GM18505 (cell line): ENCODE results near the gene GJB2.

Source experiments
- ATAC-seq: cut with Tn5 transposase; IDR thresholded peaks from one replicate; pipeline ENCODE4 v1.9.1; 2021; ENCODE audit not compliant: unreplicated experiment
- POLR2A ChIP-seq: IDR thresholded peaks from 4 replicates; pipeline ENCODE4 v1.6.1; 2011; ENCODE audit warnings: borderline replicate concordance; ENCODE audit not compliant: insufficient read depth, insufficient read length; ENCODE audit errors: extremely low read depth

Gene GJB2

DNA sequence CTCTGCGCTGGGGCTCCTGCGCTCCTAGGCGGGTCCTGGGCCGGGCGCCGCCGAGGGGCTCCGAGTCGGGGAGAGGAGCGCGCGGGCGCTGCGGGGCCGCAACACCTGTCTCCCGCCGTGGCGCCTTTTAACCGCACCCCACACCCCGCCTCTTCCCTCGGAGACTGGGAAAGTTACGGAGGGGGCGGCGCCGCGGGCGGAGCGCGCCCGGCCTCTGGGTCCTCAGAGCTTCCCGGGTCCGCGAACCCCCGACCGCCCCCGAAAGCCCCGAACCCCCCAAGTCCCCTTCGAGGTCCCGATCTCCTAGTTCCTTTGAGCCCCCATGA lies at the start of gene GJB2:
Gene GJB2, minus strand, starts transcription at position 103 of the 326 bp plus-strand sequence. CDS start 3,357 bp downstream, outside the sequence.
- ATAC-seq, result no peak
- no peak for TF ChIP-seq POLR2A

DNA sequence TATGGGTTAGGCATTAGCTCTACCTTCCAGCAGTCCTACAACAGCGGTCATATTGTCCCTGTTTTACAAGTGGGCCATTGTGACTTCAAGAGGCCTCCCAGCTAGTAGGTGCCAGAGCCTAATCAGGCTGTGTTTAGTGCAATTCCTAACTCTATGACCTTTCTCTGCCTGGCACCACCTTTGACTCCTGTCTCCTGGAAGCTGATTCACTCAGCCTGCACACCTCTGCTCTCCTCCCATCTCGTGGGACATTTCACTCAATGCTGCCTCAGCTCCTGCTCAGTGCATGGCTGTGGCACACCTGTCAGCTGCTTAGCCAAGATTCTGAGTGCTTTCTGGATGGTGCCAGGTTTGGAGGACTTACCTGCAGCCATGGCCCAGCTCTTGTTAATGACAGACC lies 48.9 kb upstream of the GJB2 start:
- no peak for TF ChIP-seq POLR2A
- no peak for ATAC-seq

DNA sequence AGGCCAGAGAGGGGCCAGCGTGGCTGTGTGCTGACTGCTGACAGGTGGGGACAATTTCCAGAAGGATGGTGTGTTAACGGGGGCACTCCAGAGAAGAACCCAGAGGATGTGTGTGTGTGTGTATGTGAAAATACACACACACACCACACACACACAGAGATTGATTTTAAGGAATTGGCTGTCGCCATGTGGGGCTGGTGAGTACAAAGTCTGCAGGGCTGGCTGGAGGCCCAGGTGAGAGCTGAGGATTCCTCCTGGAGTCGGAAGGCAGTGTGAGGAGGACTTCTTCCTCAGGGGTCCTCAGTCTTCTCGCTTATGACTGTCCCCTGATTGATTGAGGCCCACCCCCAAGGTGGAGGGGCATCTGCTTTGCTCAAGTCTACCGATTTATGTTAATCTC lies 47.0 kb upstream of the GJB2 start:
- ATAC-seq, result no peak
- no peak for TF ChIP-seq POLR2A

DNA sequence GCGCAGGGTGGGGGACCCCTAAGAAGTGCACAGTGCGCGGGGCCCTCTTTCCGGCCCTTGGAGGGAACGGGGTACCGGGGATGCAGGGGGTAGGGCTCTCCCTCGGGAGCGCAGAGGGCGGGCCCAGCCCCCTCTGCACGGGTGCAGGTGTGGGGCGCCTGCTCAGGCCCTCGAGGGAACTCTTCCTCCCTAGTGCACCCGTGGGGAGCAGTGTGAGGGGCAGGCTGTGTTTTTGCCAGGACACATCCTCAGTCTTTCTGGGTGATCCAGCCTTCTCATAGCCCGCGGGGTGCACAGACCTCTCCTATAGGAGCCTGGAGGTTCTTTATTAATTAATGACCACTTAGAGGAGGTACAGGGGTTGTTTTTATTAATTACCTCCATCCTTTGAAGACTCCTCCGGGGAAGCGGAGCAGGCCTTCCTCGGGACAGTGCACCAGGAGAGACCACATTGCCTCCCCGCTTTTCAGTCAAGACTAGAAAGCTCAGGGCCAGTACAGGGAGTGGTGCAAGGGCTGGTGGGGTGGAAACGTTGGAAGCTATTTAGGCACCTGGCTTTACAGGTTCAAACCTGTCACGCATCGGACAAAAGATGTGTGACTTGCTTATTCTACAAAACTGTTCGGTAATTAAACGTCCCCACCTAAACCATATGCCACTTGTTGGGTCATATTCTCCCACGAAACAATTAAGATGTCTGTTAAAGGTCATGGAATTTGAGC lies 40.0 kb upstream of the GJB2 start:
- no peak for ATAC-seq

DNA sequence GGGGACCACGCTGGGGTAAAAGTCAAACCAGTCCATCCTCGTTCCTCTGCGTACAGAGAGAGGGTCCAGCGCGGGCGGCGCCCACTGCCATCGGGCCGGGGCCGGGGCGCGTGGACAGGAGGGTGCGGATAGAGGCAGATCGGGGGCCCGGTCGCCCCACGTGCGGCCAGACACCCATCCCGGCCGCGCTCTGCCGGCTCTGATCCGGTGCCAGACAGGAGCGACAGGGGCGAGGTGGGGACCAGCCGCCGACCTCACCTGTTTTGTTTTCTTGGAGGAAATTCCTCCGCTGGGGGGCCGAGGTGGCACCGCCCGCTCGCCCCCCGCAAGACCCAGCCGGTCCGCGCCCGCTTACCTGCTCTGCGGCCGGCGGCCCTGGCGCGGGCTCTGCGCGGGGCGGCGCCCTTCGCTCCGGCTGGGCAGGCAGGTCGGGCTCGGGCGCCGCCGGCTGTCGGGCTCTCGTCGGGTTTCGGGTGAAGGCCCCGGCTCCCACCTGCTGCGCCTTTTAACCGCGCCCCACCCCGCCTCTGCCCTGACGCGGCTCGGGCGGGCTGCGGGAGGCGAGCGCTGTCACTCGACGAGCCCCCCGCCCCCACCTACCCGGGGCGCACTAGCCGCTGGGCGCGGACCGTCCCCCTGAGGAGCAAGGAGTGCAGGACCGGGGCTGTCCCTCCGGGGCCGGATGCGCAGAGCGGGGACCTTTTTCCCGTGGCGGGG lies 39.3 kb upstream of the GJB2 start, which contains the start of gene GJB6:
Gene GJB6, minus strand, starts transcription at position 481 of the 717 bp plus-strand sequence. CDS start 8,839 bp downstream, outside the sequence.
- TF ChIP-seq POLR2A, result no peak
- peak; percentile 61 for ATAC-seq

More for the DNA sequence above, 40.0 kb upstream of the GJB2 start:
- TF ChIP-seq POLR2A, result no peak

DNA sequence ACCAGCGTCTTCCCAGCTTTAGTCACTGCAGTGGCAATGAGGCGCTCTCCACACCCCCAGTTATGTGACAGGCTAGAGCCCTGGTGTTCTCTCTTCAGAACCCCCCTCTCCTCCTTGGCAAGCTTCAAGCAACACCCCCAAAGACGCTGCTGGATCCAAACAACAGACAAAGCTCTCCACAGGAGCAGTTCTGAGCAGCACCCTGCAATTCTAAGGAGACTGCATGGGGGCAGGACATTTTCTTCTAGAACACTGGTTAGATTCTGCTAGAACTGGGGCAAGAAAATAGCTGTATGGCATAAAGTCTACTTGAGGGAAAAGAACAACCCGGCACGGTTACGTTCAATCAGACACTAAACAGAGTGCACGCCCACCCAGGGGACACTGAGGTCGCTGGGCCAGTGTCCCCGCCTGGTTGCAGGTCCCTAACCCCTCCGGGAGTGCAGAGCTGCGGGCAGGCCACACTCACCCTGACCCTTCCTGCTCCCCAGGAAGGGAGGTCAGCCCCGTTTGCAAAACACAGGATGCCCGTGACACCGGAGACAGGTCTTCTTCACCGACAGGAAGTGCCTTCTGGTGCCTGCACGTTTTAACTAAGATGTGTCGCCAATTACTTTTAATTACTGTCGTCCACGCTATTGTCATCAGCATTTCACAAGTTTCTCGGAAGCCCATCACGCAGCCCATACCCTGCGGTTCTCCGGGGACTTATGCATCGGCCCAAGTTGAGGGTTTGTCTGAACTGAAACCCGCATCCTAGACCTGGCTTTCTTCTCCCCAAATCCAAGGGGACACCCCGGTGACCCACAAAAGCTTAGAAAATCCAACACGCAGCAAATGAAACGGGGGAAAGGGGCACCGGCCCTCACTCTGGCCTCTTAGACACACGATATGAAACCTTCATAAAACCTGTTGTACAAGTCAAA lies 38.4 kb upstream of the GJB2 start:
- no peak for TF ChIP-seq POLR2A
- ATAC-seq, result no peak

DNA sequence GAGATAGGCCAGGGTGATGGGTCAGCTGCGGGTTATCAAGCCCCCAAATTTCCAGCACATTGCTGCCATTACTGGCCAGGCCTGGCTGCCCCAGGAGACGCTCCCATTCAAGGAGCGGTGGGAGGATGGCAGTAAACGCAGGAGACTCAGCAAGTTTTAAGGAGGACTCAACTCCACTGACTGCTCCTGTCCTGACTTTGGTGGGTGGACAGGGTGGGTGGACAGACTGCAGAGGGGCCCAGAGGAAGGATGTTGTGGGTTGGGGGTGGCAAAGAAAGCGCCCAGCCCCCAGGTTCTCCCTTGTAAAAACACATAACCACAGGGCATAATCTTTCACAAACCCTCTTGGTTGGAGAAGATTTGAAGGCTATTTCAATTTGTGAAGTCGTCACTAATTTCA lies 35.0 kb upstream of the GJB2 start:
- ATAC-seq, result no peak
- no peak for TF ChIP-seq POLR2A

DNA sequence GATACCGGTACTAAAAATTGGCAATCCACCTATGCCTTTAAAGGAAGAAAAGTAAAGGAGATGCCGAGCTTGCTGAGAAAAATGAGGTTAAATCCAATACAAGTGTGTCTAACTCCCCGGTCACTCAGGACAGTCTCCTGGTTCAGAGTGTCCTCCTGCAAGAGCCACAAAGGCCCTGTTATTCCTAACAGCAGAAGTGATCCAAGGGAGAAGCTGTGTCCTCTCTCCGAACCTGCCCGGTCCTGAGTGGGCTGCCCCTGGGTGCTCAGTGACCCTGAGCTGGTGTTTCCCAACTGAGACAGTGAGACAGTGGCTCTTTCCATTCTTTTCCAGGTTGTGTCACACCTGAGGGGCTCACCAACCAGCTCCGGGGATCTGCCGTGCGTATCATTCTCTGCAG lies 34.5 kb upstream of the GJB2 start:
- no peak for TF ChIP-seq POLR2A
- no peak for ATAC-seq

DNA sequence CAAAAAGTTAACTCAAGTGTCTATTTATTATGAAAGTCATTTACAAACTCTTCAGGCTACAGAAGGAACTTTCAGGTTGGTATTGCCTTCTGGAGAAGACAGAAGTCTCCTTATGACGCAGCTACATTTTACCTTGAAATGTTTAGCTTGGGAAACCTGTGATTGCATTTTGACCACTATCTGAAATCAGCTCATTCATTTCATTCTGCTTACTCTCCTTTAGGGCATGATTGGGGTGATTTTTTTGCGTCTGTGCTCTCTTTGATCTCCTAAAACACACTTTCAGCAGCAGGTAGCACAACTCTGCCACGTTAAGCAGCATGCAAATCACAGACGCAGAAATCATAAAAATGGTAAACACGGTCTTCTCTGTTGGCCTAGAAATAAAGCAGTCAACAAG lies 29.8 kb upstream of the GJB2 start:
- TF ChIP-seq POLR2A, result no peak
- no peak for ATAC-seq

DNA sequence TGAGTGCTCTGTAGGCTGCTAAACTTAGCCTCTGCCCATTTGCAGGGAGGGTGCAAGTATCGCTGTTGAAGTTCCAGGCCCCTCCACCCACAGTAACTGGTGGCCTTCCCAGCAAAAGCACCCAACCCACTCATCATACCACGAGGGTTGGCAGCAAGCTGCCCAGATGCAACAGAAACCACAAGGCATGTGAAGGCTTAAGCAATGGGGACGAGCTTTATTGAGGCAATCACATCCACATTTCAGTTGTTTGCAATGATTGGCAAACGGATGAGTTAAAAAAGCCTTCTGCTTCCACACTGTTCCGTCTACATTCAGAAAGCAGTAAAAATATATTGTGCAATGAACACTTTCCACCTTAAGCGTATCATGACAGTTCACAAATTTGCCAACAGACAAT lies 29.0 kb upstream of the GJB2 start:
- no peak for ATAC-seq
- TF ChIP-seq POLR2A, result no peak

DNA sequence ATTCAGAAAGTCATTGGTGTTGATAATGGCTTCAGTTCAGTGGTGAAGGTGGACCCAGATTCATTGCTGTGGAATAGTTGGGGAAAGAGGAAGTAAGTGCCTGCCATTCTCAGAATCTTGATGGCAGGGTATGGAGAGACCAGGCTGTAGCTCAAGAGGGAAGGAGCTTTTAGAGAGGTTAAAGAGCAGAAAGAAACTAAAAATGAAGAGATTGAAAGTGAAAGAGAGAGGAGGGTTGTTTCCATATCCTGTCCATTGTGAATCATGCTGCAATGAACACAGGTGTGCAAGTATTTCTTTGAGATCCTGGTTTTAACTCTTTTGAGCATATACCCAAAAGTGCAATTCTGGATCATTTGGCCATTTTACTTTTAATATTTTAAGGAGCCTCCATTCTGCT lies 26.8 kb upstream of the GJB2 start:
- ATAC-seq, result no peak
- no peak for TF ChIP-seq POLR2A

DNA sequence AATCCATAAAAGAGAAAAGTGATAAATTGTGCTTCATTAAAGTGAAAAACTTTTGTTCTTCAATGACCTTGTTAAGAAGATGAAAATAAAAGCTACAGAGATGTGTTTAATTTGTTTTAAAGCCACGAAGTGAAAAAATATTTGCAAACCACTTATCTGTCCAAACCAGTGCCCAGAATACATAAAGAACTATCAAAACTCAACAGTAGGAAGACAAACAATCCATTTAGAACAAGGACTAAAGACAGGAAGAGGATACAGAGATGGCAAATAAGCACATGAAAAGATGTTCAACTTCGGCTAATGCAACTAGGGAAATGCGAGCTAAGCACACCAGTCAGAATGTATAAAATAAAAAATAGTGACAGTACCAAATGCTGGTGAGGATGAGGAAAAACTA lies 24.4 kb upstream of the GJB2 start:
- no peak for ATAC-seq
- TF ChIP-seq POLR2A, result no peak

DNA sequence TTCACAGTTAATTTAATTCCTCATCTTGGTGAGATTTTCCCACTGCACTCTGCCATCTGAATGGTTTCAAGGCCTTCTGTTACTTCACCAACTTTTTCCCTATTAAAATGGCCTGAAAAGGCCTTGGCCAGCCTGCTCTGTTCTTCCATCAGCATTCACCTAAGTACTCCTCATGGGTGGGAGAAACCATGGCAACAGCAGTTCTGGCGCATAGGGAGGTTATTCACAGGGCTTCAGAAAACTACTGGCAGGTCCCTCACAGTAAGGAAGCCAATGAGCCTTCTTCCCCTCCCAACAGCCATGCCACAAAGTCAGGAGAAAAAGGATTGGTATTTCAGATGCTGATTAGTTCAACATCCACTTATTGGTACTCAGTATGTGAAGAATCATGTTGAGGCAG lies 17.2 kb upstream of the GJB2 start:
- TF ChIP-seq POLR2A, result no peak

DNA sequence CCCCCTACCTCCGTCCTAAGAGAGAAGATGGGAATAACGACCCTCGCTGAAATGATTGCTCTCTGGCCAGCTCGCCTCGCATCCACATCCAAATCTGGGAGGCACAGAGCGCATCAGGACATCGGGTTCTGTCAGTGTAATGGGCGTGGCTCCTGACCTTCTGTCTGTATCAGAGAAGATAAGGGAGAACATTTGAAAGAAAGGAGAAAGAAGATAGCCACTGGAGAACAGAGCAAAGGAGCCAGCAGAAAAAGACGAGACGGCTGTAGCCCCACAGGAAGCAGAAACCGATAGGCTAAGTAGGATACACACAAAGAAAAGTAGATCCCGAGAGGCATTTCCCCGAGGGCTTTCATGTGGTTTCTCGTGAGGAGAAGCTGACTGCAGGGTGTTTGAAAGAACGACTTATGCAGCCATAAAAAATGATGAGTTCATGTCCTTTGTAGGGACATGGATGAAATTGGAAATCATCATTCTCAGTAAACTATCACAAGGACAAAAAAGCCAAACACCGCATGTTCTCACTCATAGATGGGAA lies 14.0 kb upstream of the GJB2 start:
- ATAC-seq, result no peak

More for the DNA sequence above, 17.2 kb upstream of the GJB2 start:
- no peak for ATAC-seq

More for the DNA sequence above, 14.0 kb upstream of the GJB2 start:
- TF ChIP-seq POLR2A, result no peak
